Neuronal stem cell (in vitro differentiated cells): ENCODE measurements around the gene LPAR3.

ENCODE experiments used
- DNase-seq: peaks from one replicate; pipeline ENCODE4 v3.0.0-alpha.2; 2013; ENCODE audit warnings: low spot score
- H2AFZ ChIP-seq: one replicate; pipeline ENCODE4 v1.6.1; 2013; ENCODE audit warnings: mild to moderate bottlenecking, low read length, inconsistent platforms
- H2AK5ac ChIP-seq: 2 replicates; pipeline ENCODE4 v1.6.1; 2013; ENCODE audit warnings: low read depth, mild to moderate bottlenecking, inconsistent platforms, low read length, moderate library complexity, mixed read lengths
- H2BK120ac ChIP-seq: 2 replicates; pipeline ENCODE4 v1.6.1; 2013; ENCODE audit warnings: low read depth, mild to moderate bottlenecking, inconsistent platforms, low read length, moderate library complexity, mixed read lengths
- H2BK12ac ChIP-seq: one replicate; pipeline ENCODE4 v1.6.1; 2013; ENCODE audit warnings: low read length, inconsistent platforms
- H2BK15ac ChIP-seq: 2 replicates; pipeline ENCODE4 v1.6.1; 2013; ENCODE audit warnings: mild to moderate bottlenecking, low read length, inconsistent platforms, mixed read lengths
- H2BK5ac ChIP-seq: one replicate; pipeline ENCODE4 v1.6.1; 2013; ENCODE audit warnings: inconsistent platforms, mild to moderate bottlenecking, low read length, moderate library complexity
- H3K14ac ChIP-seq: one replicate; pipeline ENCODE4 v1.6.1; 2013; ENCODE audit warnings: low read length, inconsistent platforms
- H3K18ac ChIP-seq: 2 replicates; pipeline ENCODE4 v1.6.1; 2013; ENCODE audit warnings: low read length, inconsistent platforms
- H3K23ac ChIP-seq: 2 replicates; pipeline ENCODE4 v1.6.1; 2013; ENCODE audit warnings: low read depth, mild to moderate bottlenecking, mixed read lengths, low read length, inconsistent platforms; ENCODE audit not compliant: poor library complexity
- H3K27ac ChIP-seq: replicated peaks from 3 replicates; pipeline ENCODE4 v1.5.1; 2013; ENCODE audit warnings: low read length, inconsistent platforms
- H3K27me3 ChIP-seq, 3 experiments: 2 replicates each; pipeline ENCODE4 v1.6.1; 2013; ENCODE audit warnings: low read length in 3 of 3, mild to moderate bottlenecking in 2 of 3, inconsistent platforms in 1 of 3, low read depth in 1 of 3, mixed read lengths in 1 of 3, moderate library complexity in 1 of 3; ENCODE audit not compliant: control insufficient read depth in 3 of 3, insufficient read depth in 3 of 3
- H3K36me3 ChIP-seq, 2 donors: replicated peaks in 1 of 2; 2 replicates each; pipeline ENCODE4 v1.6.1; 2013; ENCODE audit warnings: low read length in 2 of 2; ENCODE audit not compliant: control insufficient read depth in 2 of 2, insufficient read depth in 2 of 2
- H3K4ac ChIP-seq: 2 replicates; pipeline ENCODE4 v1.6.1; 2013; ENCODE audit warnings: inconsistent platforms, mild to moderate bottlenecking, low read length, moderate library complexity
- H3K4me1 ChIP-seq, 2 donors: 1 replicate in 1 of 2; 2 replicates in 1 of 2; pipeline ENCODE4 v1.6.1; 2013; ENCODE audit warnings: low read length in 2 of 2, low read depth in 1 of 2; ENCODE audit not compliant: control insufficient read depth in 2 of 2, insufficient read depth in 1 of 2
- H3K4me2 ChIP-seq: one replicate; pipeline ENCODE4 v1.6.1; 2013; ENCODE audit warnings: mild to moderate bottlenecking, low read length, inconsistent platforms; ENCODE audit not compliant: insufficient read depth, poor library complexity, severe bottlenecking
- H3K4me3 ChIP-seq, 2 donors: 2 replicates each; pipeline ENCODE4 v1.5.1; 2013; ENCODE audit warnings: low read length in 2 of 2, mild to moderate bottlenecking in 2 of 2, inconsistent platforms in 1 of 2, moderate library complexity in 1 of 2
- H3K79me1 ChIP-seq: one replicate; pipeline ENCODE4 v1.6.1; 2013; ENCODE audit warnings: low read depth, mild to moderate bottlenecking, inconsistent platforms, low read length, moderate library complexity
- H3K9ac ChIP-seq: one replicate; pipeline ENCODE4 v1.6.1; 2013; ENCODE audit warnings: mild to moderate bottlenecking, low read depth, low read length, inconsistent platforms; ENCODE audit not compliant: poor library complexity
- H3K9me3 ChIP-seq, 2 donors: replicated peaks in 1 of 2; 2 replicates each; pipeline versions ENCODE3 to v1.6.1; 2013; ENCODE audit warnings: low read length in 2 of 2, mild to moderate bottlenecking in 2 of 2, inconsistent platforms in 1 of 2, low read depth in 1 of 2, mixed read lengths in 1 of 2, moderate library complexity in 1 of 2; ENCODE audit not compliant: control insufficient read depth in 2 of 2, insufficient read depth in 1 of 2
- H4K8ac ChIP-seq: one replicate; pipeline ENCODE4 v1.6.1; 2013; ENCODE audit warnings: low read depth, mild to moderate bottlenecking, inconsistent platforms, low read length, moderate library complexity
- H4K91ac ChIP-seq: one replicate; pipeline ENCODE4 v1.6.1; 2013; ENCODE audit warnings: low read length, low read depth, mild to moderate bottlenecking, inconsistent platforms; ENCODE audit not compliant: poor library complexity
- WGBS, 2 donors: extraction: QIAGEN DNeasy Blood & Tissue Kit; methylation state at CpG; one replicate each; pipeline ENCODE4 v1.1.7; 2013; ENCODE audit warnings: missing lambda C conversion rate in 2 of 2, mixed read lengths in 1 of 2; ENCODE audit not compliant: insufficient read length in 2 of 2, insufficient replicate concordance in 1 of 2; ENCODE audit errors: extremely low coverage in 2 of 2; 5-methylcytosine and 5-hydroxymethylcytosine counted together

The LPAR3 gene

DNA sequence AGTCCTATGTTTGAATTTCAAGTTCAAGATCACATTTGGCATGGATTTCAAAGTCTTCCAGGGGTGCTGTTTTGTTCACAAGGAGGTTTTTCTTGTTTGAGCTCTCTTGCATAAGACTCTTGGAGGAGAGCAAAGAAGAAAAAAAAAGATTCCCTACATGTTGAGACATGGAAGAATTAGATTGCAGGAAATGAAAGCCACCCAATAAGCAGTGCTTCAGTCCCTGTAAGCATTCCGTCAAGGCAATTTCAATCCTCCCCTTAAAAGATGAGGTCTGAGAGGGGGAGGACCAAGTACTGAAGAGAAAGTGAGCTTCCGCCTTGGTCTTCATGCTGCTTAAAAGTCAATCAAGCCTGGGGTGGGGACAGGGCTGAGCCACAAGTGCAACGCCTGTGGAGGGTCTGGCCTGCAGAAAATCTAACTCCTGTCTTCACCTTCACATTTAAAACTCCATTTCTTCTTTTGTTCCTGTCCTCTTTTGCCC is 50.2 kb downstream of the LPAR3 start:
- no peak overlapping the region for H2BK15ac ChIP-seq
- no peaks in the 10 kb centered on the region for H3K9me3 ChIP-seq
- H3K4me3 ChIP-seq: no peak overlapping the region
- no peak overlapping the region for H3K23ac ChIP-seq
- H2BK120ac ChIP-seq: no peak overlapping the region
- H2AFZ ChIP-seq: no peak overlapping the region
- no peak overlapping the region for H3K14ac ChIP-seq
- H3K36me3 ChIP-seq: no peaks in the 10 kb centered on the region
- no peak overlapping the region for H2AK5ac ChIP-seq
- H3K27me3 ChIP-seq: peaks cover 0 to 18% (median 0%) of the 10 kb centered on the region in 3 experiments
- H3K4me2 ChIP-seq: no peak overlapping the region
- no peak overlapping the region for H4K91ac ChIP-seq
- H3K9ac ChIP-seq: no peak overlapping the region
- no CpG with 5 or more reads among the region's 3 CpGs for WGBS, 2 donors
- no peaks in the 10 kb centered on the region for H3K4me1 ChIP-seq
- no peak for DNase-seq
- H3K27ac ChIP-seq: no peak overlapping the region
- no peaks in the 10 kb centered on the region for H3K79me1 ChIP-seq
- no peak overlapping the region for H3K18ac ChIP-seq
- H3K4ac ChIP-seq: no peak overlapping the region
- no peak overlapping the region for H2BK5ac ChIP-seq
- no peak overlapping the region for H4K8ac ChIP-seq
- no peak overlapping the region for H2BK12ac ChIP-seq

DNA sequence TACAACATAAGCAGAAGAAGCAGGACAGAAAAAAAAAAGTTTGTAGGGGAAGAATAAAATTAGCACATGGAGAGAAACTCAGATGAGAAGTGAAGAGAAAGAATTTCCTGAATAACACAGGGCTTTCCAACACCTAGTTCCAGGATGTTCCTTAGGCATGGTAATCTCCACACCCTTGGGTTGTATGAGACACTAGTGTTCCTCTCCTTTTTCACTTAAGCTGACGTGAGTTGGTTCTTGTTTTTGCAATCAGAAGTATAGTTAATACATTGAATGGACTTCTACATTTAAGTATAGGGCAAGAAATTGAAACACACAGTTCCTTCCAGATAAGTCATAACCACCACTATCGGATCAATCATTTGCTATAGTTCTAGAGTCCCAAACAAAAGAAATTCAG is 51.0 kb downstream of the LPAR3 start:
- DNase-seq: no peak
- Histone ChIP-seq H3K36me3 (no peaks in the 10 kb centered on the region), H3K27me3 (peaks cover 0 to 16% (median 0%) of the 10 kb centered on the region in 3 experiments), H2AK5ac (no peak overlapping the region), H2BK15ac (no peak overlapping the region), H3K14ac (no peak overlapping the region), H4K8ac (no peak overlapping the region), H3K27ac (no peak overlapping the region), H3K23ac (no peak overlapping the region), H3K4ac (no peak overlapping the region), H2BK5ac (no peak overlapping the region), H3K4me2 (no peak overlapping the region), H3K79me1 (no peaks in the 10 kb centered on the region), H3K4me1 (no peaks in the 10 kb centered on the region), H3K4me3 (no peak overlapping the region), H2AFZ (no peak overlapping the region), H4K91ac (no peak overlapping the region), H3K9ac (no peak overlapping the region), H2BK12ac (no peak overlapping the region), H3K9me3 (no peaks in the 10 kb centered on the region), H2BK120ac (no peak overlapping the region), H3K18ac (no peak overlapping the region)
- no CpG with 5 or more reads among the region's 2 CpGs for WGBS, 2 donors

DNA sequence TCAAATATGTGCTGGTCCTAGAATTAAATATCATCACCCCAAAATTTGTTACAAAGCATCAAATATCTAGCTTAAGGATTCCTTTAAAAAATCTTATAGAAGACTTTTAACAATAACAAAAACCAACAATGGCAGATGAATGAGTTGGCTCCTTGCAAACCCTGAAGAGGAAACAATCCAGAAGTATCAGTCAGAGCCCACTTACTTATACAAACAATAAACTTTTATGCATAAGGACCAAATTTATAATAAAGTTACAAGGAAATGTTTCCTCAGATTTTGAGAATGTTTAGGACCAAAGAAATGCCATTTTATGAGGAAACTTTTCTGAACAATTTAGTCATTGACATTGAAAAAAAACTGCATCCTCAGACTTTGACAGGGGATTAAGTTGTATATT is 52.7 kb downstream of the LPAR3 start:
- no peak overlapping the region for H2BK12ac ChIP-seq
- H3K9ac ChIP-seq: no peak overlapping the region
- no peak overlapping the region for H2AK5ac ChIP-seq
- H2BK5ac ChIP-seq: no peak overlapping the region
- no peak overlapping the region for H4K8ac ChIP-seq
- H3K14ac ChIP-seq: no peak overlapping the region
- H3K4ac ChIP-seq: no peak overlapping the region
- H3K4me2 ChIP-seq: no peak overlapping the region
- H2BK120ac ChIP-seq: no peak overlapping the region
- H3K27me3 ChIP-seq: peaks cover 0 to 16% (median 0%) of the 10 kb centered on the region in 3 experiments
- no peak overlapping the region for H4K91ac ChIP-seq
- H3K4me3 ChIP-seq: no peak overlapping the region
- no peak overlapping the region for H2AFZ ChIP-seq
- H3K9me3 ChIP-seq: no peaks in the 10 kb centered on the region
- H3K27ac ChIP-seq: no peak overlapping the region
- no peak overlapping the region for H2BK15ac ChIP-seq
- no peak for DNase-seq
- H3K23ac ChIP-seq: no peak overlapping the region
- no peaks in the 10 kb centered on the region for H3K4me1 ChIP-seq
- no peaks in the 10 kb centered on the region for H3K79me1 ChIP-seq
- no peak overlapping the region for H3K18ac ChIP-seq
- H3K36me3 ChIP-seq: no peaks in the 10 kb centered on the region

DNA sequence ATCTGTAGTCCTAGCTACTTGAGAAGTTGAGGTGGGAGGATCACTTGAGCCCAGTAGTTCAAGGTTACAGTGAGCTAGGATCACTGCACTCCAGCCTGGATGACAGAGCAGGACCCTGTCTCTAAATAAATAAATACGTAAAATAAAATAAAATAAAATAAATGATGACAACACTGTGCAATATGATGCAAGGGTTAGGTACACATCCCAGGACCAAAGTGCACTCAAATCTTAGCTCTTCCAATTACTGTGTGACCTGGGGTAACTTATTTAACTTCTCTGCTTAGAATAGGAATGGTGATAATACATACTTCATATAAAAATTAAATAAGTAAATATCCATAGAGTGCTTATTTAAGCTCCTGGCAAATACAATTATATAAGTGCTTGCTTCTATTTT is 53.5 kb downstream of the LPAR3 start:
- Histone ChIP-seq H3K9ac (no peak overlapping the region), H3K36me3 (no peaks in the 10 kb centered on the region), H2AK5ac (no peak overlapping the region), H3K27ac (no peak overlapping the region), H2AFZ (no peak overlapping the region), H4K8ac (no peak overlapping the region), H2BK15ac (no peak overlapping the region), H3K4me1 (no peaks in the 10 kb centered on the region), H2BK120ac (no peak overlapping the region), H3K27me3 (peaks cover 0 to 13% (median 0%) of the 10 kb centered on the region in 3 experiments), H3K23ac (no peak overlapping the region), H3K4me3 (no peak overlapping the region), H4K91ac (no peak overlapping the region), H3K18ac (no peak overlapping the region), H2BK5ac (no peak overlapping the region), H3K14ac (no peak overlapping the region), H3K9me3 (no peaks in the 10 kb centered on the region), H3K4me2 (no peak overlapping the region), H2BK12ac (no peak overlapping the region), H3K79me1 (no peaks in the 10 kb centered on the region), H3K4ac (no peak overlapping the region)
- no peak for DNase-seq
- WGBS, 2 donors: no CpG with 5 or more reads among the region's 1 CpG
